Choroid plexus epithelial cell (primary cell): ENCODE results near the gene CHERP.
A peak's percentile ranks its signal among the peaks of the same experiment; 100 is the strongest.

Experiments used
- DNase-seq: peaks from one replicate; pipeline ENCODE4 v3.0.0-alpha.2; 2010; ENCODE audit warnings: low read depth
- H3K4me3 ChIP-seq: 2 replicates; pipeline ENCODE4 v1.5.1; 2011; ENCODE audit warnings: low read depth, mild to moderate bottlenecking, control low read depth, low read length, moderate library complexity
- CTCF ChIP-seq: conservative IDR thresholded peaks from 2 replicates; pipeline ENCODE4 v1.5.1; 2011; ENCODE audit warnings: low read depth, mild to moderate bottlenecking, control low read depth, inconsistent platforms, low read length, moderate library complexity

The CHERP gene

DNA sequence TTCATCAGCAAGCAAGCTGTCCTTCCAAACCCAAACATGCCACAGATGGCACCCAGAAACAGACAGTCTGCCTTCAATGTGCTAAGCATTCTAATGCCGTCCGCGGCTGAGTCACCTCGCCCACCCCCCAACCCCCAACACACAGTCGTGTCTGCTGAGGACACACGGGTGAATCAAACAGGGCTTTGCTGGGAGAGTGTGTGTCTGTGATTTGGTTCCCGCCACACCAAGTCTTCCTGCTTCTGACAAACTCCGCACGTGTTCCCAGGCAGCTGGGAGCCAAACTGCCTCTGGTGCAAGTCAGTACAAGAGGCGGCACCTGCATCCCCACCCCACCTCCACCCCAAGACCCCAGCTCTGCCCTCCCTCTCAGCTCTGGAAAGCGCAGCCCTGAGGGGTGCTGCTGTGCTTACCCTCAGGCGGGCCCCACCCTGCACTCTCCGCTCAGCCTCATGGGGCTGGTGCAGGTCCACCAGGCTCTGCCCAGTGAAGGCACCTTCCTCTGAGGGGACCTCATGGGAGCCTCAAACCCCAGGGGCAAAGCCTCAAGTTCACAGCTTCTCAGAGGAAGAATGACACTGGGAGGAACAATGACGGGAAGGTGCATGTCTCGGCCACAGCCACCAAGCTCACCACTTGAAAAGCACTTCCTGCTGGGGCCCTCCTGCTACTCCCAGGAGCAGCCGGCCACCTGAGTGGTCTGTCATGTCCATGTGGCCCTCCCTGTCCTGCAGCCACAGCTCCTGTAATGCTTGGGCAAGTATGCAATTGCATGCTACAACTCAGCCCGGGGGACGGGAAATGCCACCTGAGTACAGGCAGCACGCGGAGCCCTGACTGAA lies 45.0 kb upstream of the CHERP start:
- DNase-seq = peak; percentile 32
- no peak for TF ChIP-seq CTCF
- H3K4me3 ChIP-seq = no peak overlapping the region

DNA sequence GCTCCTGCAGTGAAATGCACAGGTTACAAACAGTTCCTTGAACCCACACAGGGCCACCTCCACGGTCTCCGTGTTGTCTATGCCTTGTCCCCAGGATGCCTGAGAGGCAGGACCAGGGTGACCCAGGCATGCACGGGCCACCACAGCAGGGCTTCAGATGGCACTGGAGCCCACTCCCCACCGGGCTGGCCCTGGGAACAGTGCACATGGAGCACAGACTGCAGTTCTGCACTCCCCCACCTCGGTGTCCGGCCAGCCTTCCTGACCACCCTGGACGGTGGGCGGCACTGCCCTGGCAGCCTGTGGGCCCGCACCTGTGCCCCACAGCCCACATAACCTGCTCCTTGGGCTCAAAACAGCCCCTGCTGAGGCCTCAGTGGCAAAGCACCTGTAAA lies 44.2 kb upstream of the CHERP start:
- no peak overlapping the region for H3K4me3 ChIP-seq
- TF ChIP-seq CTCF = no peak
- no peak for DNase-seq

GRCh38 chr19:16585808-16586476 lies 43.7 kb upstream of the CHERP start:
- no peak overlapping the region for H3K4me3 ChIP-seq
- no peak for DNase-seq
- TF ChIP-seq CTCF = no peak

GRCh38 chr19:16585094-16585801 lies 43.0 kb upstream of the CHERP start:
- no peak for TF ChIP-seq CTCF
- DNase-seq = no peak
- H3K4me3 ChIP-seq = no peak overlapping the region

DNA sequence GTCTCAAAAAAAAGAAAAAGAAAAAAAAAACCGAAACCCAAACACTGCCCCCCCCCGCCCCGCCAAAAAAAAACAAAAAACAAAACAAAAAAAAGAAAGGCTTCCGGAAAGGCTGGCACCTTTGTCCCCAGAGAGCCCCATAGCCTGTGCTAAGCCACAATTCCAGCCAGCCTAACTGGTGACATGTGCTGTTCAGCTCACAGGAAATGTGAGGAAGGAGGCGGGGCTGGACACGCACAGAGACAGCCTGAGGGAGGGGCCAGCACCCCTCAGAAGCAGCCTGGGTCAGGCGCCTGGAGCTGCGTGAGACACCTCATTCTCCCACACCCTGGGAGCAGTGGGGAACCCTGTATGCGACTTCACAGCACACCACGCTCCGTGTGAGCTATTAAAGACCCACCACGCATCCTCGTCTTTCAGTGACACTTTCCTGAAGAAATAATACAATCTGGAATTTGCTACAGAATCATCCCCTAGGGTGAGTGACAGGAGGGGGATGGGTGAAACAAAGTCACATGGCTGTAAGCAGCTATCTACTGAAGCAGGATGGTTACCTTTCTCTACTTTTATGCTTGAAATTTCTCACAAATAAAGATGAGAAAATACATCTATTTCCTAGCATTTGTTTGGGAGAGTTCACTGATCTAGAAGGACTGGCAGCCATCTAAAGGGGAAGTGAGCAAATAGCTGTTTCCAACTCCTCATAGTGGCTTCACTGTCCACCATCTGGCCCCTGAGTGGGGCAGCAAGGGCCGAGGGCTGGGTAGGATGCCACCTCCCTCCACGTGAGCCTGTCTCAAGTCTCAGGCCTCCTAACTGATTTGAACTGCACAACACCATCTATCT lies 42.2 kb upstream of the CHERP start:
- no peak for TF ChIP-seq CTCF
- peak; percentile 83 for DNase-seq
- peak overlapping the region; percentile 41 for H3K4me3 ChIP-seq

DNA sequence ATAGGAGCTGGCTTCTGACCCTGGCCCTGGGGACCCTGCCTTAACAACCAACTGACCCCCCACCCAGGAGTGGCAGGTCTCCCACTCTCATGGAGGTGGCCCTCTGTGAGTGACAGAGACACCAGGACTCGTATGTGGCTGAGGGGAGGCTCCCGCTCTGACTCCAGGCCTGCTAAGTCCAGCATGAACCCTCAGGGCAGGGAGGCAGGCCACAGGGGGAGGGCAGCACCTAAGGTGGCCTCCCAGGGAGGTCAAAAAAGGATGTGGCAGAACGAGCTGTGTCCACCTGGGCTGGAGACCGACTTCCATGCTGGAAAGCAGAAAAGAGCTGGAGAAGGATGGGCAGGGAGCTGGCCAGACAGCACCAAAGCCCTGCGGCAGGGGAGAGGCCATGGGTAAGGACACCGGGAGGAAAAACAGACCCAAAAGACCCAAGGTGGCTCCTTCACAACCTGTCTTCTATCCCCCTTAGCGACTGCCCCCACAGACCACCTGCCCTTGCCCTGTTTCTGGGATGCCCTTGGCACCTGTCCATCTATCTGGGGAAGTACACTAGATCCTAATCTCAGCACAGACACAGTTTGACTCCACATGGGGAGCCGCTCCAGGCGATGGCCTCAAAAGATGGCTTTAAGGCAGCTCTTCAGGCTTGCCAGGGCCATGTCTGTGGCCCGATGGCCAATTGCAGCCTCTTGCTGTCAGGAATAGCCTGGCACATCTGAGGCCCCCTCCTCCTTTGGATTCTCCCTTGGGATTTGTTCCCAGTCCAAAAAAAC lies 40.4 kb upstream of the CHERP start:
- no peak for DNase-seq
- H3K4me3 ChIP-seq = no peak overlapping the region
- TF ChIP-seq CTCF = no peak
